ENCODE results near the gene CACNB2.

The CACNB2 gene

GRCh38 chr10:18352175-18352574, 212.0 kb downstream of the CACNB2 start:
- no peak overlapping the region for H3K9ac ChIP-seq (ENCODE audit: low read length)

GRCh38 chr10:18359812-18360211, 219.6 kb downstream of the CACNB2 start:
- H3K27me3 ChIP-seq (ENCODE audit: control insufficient read depth, insufficient read depth, low read length): no peaks in the 10 kb centered on the region
- no peak overlapping the region for H3K27ac ChIP-seq (ENCODE audit: low read length)
- no peak overlapping the region for H3K4me3 ChIP-seq (ENCODE audit: low read length)
- no peaks in the 10 kb centered on the region for H3K36me3 ChIP-seq (ENCODE audit: control insufficient read depth, low read depth, low read length)
- H3K4me1 ChIP-seq (ENCODE audit: control insufficient read depth, low read depth, low read length): no peaks in the 10 kb centered on the region
- no peaks in the 10 kb centered on the region for H3K9me3 ChIP-seq (ENCODE audit: control insufficient read depth, low read depth, low read length)
- H3K9ac ChIP-seq (ENCODE audit: low read length): no peak overlapping the region

More at GRCh38 chr10:18352175-18352574, 212.0 kb downstream of the CACNB2 start:
- Histone ChIP-seq H3K36me3 (ENCODE audit: control insufficient read depth, low read depth, low read length) (no peaks in the 10 kb centered on the region), H3K4me3 (ENCODE audit: low read length) (no peak overlapping the region), H3K27me3 (ENCODE audit: control insufficient read depth, insufficient read depth, low read length) (no peaks in the 10 kb centered on the region), H3K27ac (ENCODE audit: low read length) (no peak overlapping the region), H3K4me1 (ENCODE audit: control insufficient read depth, low read depth, low read length) (no peaks in the 10 kb centered on the region), H3K9me3 (ENCODE audit: control insufficient read depth, low read depth, low read length) (no peaks in the 10 kb centered on the region)

- Histone ChIP-seq H3K9ac (ENCODE audit: low read length) (no peak overlapping the region), H3K27me3 (ENCODE audit: control insufficient read depth, insufficient read depth, low read length) (no peaks in the 10 kb centered on the region), H3K36me3 (ENCODE audit: control insufficient read depth, low read depth, low read length) (no peaks in the 10 kb centered on the region), H3K27ac (ENCODE audit: low read length) (no peak overlapping the region), H3K9me3 (ENCODE audit: control insufficient read depth, low read depth, low read length) (no peaks in the 10 kb centered on the region), H3K4me3 (ENCODE audit: low read length) (no peak overlapping the region), H3K4me1 (ENCODE audit: control insufficient read depth, low read depth, low read length) (no peaks in the 10 kb centered on the region)
Observed at GRCh38 chr10:18362892-18363291, 222.7 kb downstream of the CACNB2 start.

DNA sequence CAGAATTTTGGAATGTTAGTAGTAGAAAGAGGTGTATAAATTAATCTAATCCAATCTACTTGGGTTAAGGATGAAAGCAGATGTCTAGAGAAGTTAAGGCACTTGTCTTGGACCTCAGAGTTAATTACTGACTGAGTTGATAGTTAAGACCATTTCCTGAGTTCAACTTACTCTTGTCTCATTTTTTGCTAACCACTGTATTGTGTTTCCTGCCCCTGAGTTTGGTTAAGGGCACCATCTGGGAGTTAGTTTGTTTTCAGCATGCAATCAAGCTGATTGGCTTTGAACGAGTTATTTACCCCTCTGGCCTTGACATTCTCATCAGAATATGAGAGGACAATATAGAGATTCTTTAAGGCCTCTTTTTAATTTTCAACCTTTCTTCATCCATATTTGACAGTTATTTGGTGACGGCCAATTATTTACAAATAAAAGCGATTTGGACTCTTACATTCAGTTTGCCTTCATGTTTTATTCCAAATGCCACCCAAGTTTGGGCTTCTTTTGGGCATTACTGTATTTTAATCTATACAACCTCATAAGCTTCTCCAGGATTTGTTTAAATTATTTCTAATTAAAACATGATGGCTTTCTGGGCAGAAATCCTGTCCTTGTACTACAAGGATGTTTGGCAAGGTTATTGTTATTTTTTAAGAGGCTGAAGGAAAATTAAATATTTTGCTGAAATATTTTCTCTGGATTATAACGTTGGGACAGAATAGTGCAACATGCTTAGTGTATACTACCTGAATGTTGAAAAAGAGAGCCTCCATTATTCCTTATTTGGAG, 225.0 kb downstream of the CACNB2 start:
- Histone ChIP-seq H3K4me3 (ENCODE audit: low read length) (no peak overlapping the region), H3K9me3 (ENCODE audit: control insufficient read depth, low read depth, low read length) (no peaks in the 10 kb centered on the region), H3K27me3 (ENCODE audit: control insufficient read depth, insufficient read depth, low read length) (no peaks in the 10 kb centered on the region)

GRCh38 chr10:18367840-18368239, 227.6 kb downstream of the CACNB2 start:
- H3K27ac ChIP-seq (ENCODE audit: low read length): no peak overlapping the region
- H3K36me3 ChIP-seq (ENCODE audit: control insufficient read depth, low read depth, low read length): no peaks in the 10 kb centered on the region
- H3K9me3 ChIP-seq (ENCODE audit: control insufficient read depth, low read depth, low read length): no peaks in the 10 kb centered on the region
- no peak overlapping the region for H3K4me3 ChIP-seq (ENCODE audit: low read length)
- no peaks in the 10 kb centered on the region for H3K27me3 ChIP-seq (ENCODE audit: control insufficient read depth, insufficient read depth, low read length)
- H3K4me1 ChIP-seq (ENCODE audit: control insufficient read depth, low read depth, low read length): no peaks in the 10 kb centered on the region
- H3K9ac ChIP-seq (ENCODE audit: low read length): no peak overlapping the region

More for the DNA sequence above, 225.0 kb downstream of the CACNB2 start:
- Histone ChIP-seq H3K36me3 (ENCODE audit: control insufficient read depth, low read depth, low read length) (no peaks in the 10 kb centered on the region), H3K27ac (ENCODE audit: low read length) (no peak overlapping the region), H3K4me1 (ENCODE audit: control insufficient read depth, low read depth, low read length) (no peaks in the 10 kb centered on the region), H3K9ac (ENCODE audit: low read length) (no peak overlapping the region)

DNA sequence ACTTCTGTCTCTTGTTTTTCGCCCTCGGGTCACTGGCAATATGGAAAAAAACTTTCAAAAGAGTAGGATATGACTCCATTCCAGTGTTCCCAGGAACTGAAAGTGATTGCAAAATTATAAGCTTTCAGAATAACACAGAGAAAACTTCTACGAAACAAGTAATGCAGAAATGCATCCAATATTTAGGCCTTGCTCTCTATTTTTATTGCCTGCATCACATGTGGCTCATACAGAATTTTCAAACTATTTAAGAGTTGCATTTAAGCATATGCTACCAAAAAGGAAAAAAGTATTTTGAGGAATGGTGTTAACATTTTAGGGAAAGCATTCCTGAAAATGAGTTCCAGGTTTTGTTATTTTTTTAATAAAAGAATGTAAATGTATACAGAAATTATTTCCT, 228.0 kb downstream of the CACNB2 start:
- H3K27me3 ChIP-seq (ENCODE audit: control insufficient read depth, insufficient read depth, low read length): no peaks in the 10 kb centered on the region
- no peak overlapping the region for H3K9ac ChIP-seq (ENCODE audit: low read length)
- H3K4me3 ChIP-seq (ENCODE audit: low read length): no peak overlapping the region
- no peak overlapping the region for H3K27ac ChIP-seq (ENCODE audit: low read length)
- no peaks in the 10 kb centered on the region for H3K9me3 ChIP-seq (ENCODE audit: control insufficient read depth, low read depth, low read length)
- no peaks in the 10 kb centered on the region for H3K4me1 ChIP-seq (ENCODE audit: control insufficient read depth, low read depth, low read length)
- H3K36me3 ChIP-seq (ENCODE audit: control insufficient read depth, low read depth, low read length): no peaks in the 10 kb centered on the region

- H3K9me3 ChIP-seq (ENCODE audit: control insufficient read depth, low read depth, low read length): no peaks in the 10 kb centered on the region
- no peaks in the 10 kb centered on the region for H3K36me3 ChIP-seq (ENCODE audit: control insufficient read depth, low read depth, low read length)
- no peaks in the 10 kb centered on the region for H3K27me3 ChIP-seq (ENCODE audit: control insufficient read depth, insufficient read depth, low read length)
- no peak overlapping the region for H3K4me3 ChIP-seq (ENCODE audit: low read length)
- H3K9ac ChIP-seq (ENCODE audit: low read length): no peak overlapping the region
- no peaks in the 10 kb centered on the region for H3K4me1 ChIP-seq (ENCODE audit: control insufficient read depth, low read depth, low read length)
- H3K27ac ChIP-seq (ENCODE audit: low read length): no peak overlapping the region
Observed at GRCh38 chr10:18368682-18369081, 228.5 kb downstream of the CACNB2 start.

- Histone ChIP-seq H3K9ac (ENCODE audit: low read length) (no peak overlapping the region), H3K9me3 (ENCODE audit: control insufficient read depth, low read depth, low read length) (no peaks in the 10 kb centered on the region), H3K36me3 (ENCODE audit: control insufficient read depth, low read depth, low read length) (no peaks in the 10 kb centered on the region), H3K4me1 (ENCODE audit: control insufficient read depth, low read depth, low read length) (no peaks in the 10 kb centered on the region), H3K27ac (ENCODE audit: low read length) (no peak overlapping the region), H3K27me3 (ENCODE audit: control insufficient read depth, insufficient read depth, low read length) (no peaks in the 10 kb centered on the region), H3K4me3 (ENCODE audit: low read length) (no peak overlapping the region)
Observed at GRCh38 chr10:18369859-18370473, 229.7 kb downstream of the CACNB2 start.

GRCh38 chr10:18376650-18377049, 236.4 kb downstream of the CACNB2 start:
- H3K4me1 ChIP-seq (ENCODE audit: control insufficient read depth, low read depth, low read length): no peaks in the 10 kb centered on the region
- no peaks in the 10 kb centered on the region for H3K27me3 ChIP-seq (ENCODE audit: control insufficient read depth, insufficient read depth, low read length)
- no peak overlapping the region for H3K27ac ChIP-seq (ENCODE audit: low read length)
- H3K9ac ChIP-seq (ENCODE audit: low read length): no peak overlapping the region
- H3K36me3 ChIP-seq (ENCODE audit: control insufficient read depth, low read depth, low read length): no peaks in the 10 kb centered on the region
- H3K9me3 ChIP-seq (ENCODE audit: control insufficient read depth, low read depth, low read length): no peaks in the 10 kb centered on the region
- H3K4me3 ChIP-seq (ENCODE audit: low read length): no peak overlapping the region

- H3K4me1 ChIP-seq (ENCODE audit: control insufficient read depth, low read depth, low read length): no peaks in the 10 kb centered on the region
- H3K27ac ChIP-seq (ENCODE audit: low read length): no peak overlapping the region
- H3K9me3 ChIP-seq (ENCODE audit: control insufficient read depth, low read depth, low read length): no peaks in the 10 kb centered on the region
- no peaks in the 10 kb centered on the region for H3K36me3 ChIP-seq (ENCODE audit: control insufficient read depth, low read depth, low read length)
- no peak overlapping the region for H3K9ac ChIP-seq (ENCODE audit: low read length)
- no peak overlapping the region for H3K4me3 ChIP-seq (ENCODE audit: low read length)
- H3K27me3 ChIP-seq (ENCODE audit: control insufficient read depth, insufficient read depth, low read length): no peaks in the 10 kb centered on the region
Observed at GRCh38 chr10:18377898-18378297, 237.7 kb downstream of the CACNB2 start.

DNA sequence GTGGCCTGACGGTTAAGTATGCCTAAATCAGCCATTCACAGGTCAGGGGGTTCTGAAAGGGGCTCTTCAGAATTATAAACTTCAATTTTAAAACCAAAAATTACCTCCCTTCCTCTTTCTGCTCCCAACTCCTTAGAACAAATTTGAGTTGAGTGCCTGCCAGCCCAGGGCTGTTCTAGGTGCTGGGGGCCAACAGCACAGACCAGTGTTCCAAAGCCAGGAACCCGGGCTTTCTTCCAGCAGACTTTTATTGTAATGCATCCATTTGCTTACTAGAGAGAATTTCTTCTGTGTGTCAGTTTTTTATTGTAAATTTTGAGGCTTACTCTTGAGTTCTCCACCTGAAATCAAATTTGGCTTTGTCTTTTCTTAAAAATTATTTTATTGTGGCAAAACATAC, 238.5 kb downstream of the CACNB2 start:
- H3K27ac ChIP-seq (ENCODE audit: low read length): no peak overlapping the region
- no peaks in the 10 kb centered on the region for H3K36me3 ChIP-seq (ENCODE audit: control insufficient read depth, low read depth, low read length)
- H3K4me1 ChIP-seq (ENCODE audit: control insufficient read depth, low read depth, low read length): no peaks in the 10 kb centered on the region
- no peaks in the 10 kb centered on the region for H3K9me3 ChIP-seq (ENCODE audit: control insufficient read depth, low read depth, low read length)
- no peaks in the 10 kb centered on the region for H3K27me3 ChIP-seq (ENCODE audit: control insufficient read depth, insufficient read depth, low read length)
- no peak overlapping the region for H3K4me3 ChIP-seq (ENCODE audit: low read length)
- no peak overlapping the region for H3K9ac ChIP-seq (ENCODE audit: low read length)

- no peaks in the 10 kb centered on the region for H3K36me3 ChIP-seq (ENCODE audit: control insufficient read depth, low read depth, low read length)
- no peak overlapping the region for H3K9ac ChIP-seq (ENCODE audit: low read length)
- no peaks in the 10 kb centered on the region for H3K9me3 ChIP-seq (ENCODE audit: control insufficient read depth, low read depth, low read length)
- H3K27ac ChIP-seq (ENCODE audit: low read length): no peak overlapping the region
- H3K4me1 ChIP-seq (ENCODE audit: control insufficient read depth, low read depth, low read length): no peaks in the 10 kb centered on the region
- no peak overlapping the region for H3K4me3 ChIP-seq (ENCODE audit: low read length)
- no peaks in the 10 kb centered on the region for H3K27me3 ChIP-seq (ENCODE audit: control insufficient read depth, insufficient read depth, low read length)
Observed at GRCh38 chr10:18381679-18382078, 241.5 kb downstream of the CACNB2 start.
